Panc1 (cell line): ENCODE measurements around the gene TMEM233. TPM values are rescaled to one million over a fixed set of nuclear protein-coding genes. Genes with fewer than 3 reads are reported as not detected.

Experiments used
- ATAC-seq: fragments of 200-7000 bp; cut with Tn5 transposase; 2 replicates; pipeline ENCODE4 v1.9.1; 2020; ENCODE audit warnings: mild to moderate bottlenecking, moderate library complexity
- BruUV-seq: library from RNA; stranded (reverse); fragments of 400-500 nt; replicated peaks from 2 replicates; lab custom pipeline; 2021; lab: Mats Ljungman, UMichigan
- CTCF ChIA-PET: fragments of 300-600 bp; sonication (Branson Sonifier 250); formaldehyde crosslinking; loops from one replicate; lab custom pipeline; 2022; ENCODE audit warnings: antibody characterized with exemption; lab: Charles Lee
- POLR2A ChIA-PET: fragments of 300-600 bp; sonication (Branson Sonifier 250); formaldehyde crosslinking; loops from one replicate; lab custom pipeline; 2022; ENCODE audit warnings: antibody characterized with exemption; lab: Charles Lee
- DNase-seq: peaks from one replicate; pipeline ENCODE4 v3.0.0-alpha.2; 2010; ENCODE audit warnings: low read depth, low spot score
- H3K27ac ChIP-seq: 2 replicates; pipeline ENCODE4 v1.5.1; 2011; ENCODE audit warnings: mild to moderate bottlenecking, low read length, inconsistent platforms
- H3K27me3 ChIP-seq: fragments of 200-500 bp; sonication (Bioruptor generic); 2 replicates; pipeline ENCODE4 v1.6.0; 2014; ENCODE audit warnings: low read length, inconsistent platforms; ENCODE audit not compliant: control insufficient read depth, insufficient read depth
- H3K36me3 ChIP-seq: fragments of 200-500 bp; sonication (Bioruptor generic); 2 replicates; pipeline ENCODE4 v1.5.1; 2014; ENCODE audit warnings: inconsistent platforms, mild to moderate bottlenecking, low read length, moderate library complexity; ENCODE audit not compliant: control insufficient read depth, insufficient read depth
- H3K4me1 ChIP-seq: 2 replicates; pipeline ENCODE4 v1.5.1; 2011; ENCODE audit warnings: inconsistent platforms, mild to moderate bottlenecking, low read length, moderate library complexity; ENCODE audit not compliant: control insufficient read depth, insufficient read depth
- H3K4me3 ChIP-seq, 2 experiments: 2 replicates each; pipeline ENCODE4 v1.5.1; 2011 to 2012; ENCODE audit warnings: low read depth in 2 of 2, low read length in 2 of 2, mild to moderate bottlenecking in 2 of 2, inconsistent platforms in 1 of 2, moderate library complexity in 1 of 2
- H3K9me3 ChIP-seq: fragments of 200-500 bp; sonication (Bioruptor generic); 2 replicates; pipeline ENCODE4 v1.5.1; 2014; ENCODE audit warnings: low read depth, mild to moderate bottlenecking, inconsistent platforms, low read length, moderate library complexity; ENCODE audit not compliant: control insufficient read depth, insufficient read depth
- CTCF ChIP-seq: fragments of 450-650 bp; IDR thresholded peaks from 2 replicates; pipeline ENCODE4 v1.5.1; 2017; ENCODE audit warnings: mild to moderate bottlenecking
- POLR2AphosphoS5 ChIP-seq: IDR thresholded peaks from 2 replicates; pipeline ENCODE4 v1.6.1; 2012; ENCODE audit warnings: mild to moderate bottlenecking, low read depth, low read length, moderate library complexity
- SIN3A ChIP-seq: IDR thresholded peaks from 2 replicates; pipeline ENCODE4 v1.6.1; 2012; ENCODE audit warnings: low read depth, mild to moderate bottlenecking, low read length, moderate library complexity, borderline replicate concordance; ENCODE audit not compliant: insufficient read depth
- TCF7L2 ChIP-seq: IDR thresholded peaks from 2 replicates; pipeline ENCODE4 v1.6.1; 2011; ENCODE audit warnings: mild to moderate bottlenecking, low read depth, low read length, inconsistent platforms
- in situ Hi-C: cut with HindIII; loops from 2 replicates; pipeline ENCODE4 v1.10.0; 2016; ENCODE audit warnings: low sequenced_read_pairs, low pct_unique_long_range_greater_than_20kb
- intact Hi-C: fragments of 100-400 bp; cut with micrococcal nuclease; formaldehyde crosslinking; loops from one replicate; pipeline ENCODE4 v1.10.0; 2022; ENCODE audit not compliant: unreplicated experiment
- total RNA-seq: library from RNA; stranded (reverse); gene quantifications from one replicate; pipeline ENCODE4 v1.2.1, GENCODE V29; 2021; ENCODE audit not compliant: unreplicated experiment
- TF ChIP-seq, protein P1 (sequence below), 2 experiments: IDR thresholded peaks; 2 replicates each; pipeline ENCODE4 v1.6.1; 2011 to 2012; ENCODE audit warnings: low read depth in 2 of 2, control low read depth in 1 of 2, low read length in 1 of 2, mild to moderate bottlenecking in 1 of 2, moderate library complexity in 1 of 2; ENCODE audit not compliant: insufficient read depth in 1 of 2

TMEM233 gene
- total RNA-seq, 1 experiment from 2014 or later = not detected

- intact Hi-C loops = no loop called here
- no TSS peak for BruUV-seq
- in situ Hi-C loops = no loop called here
- H3K27me3 ChIP-seq = no peaks in the 10 kb centered on the region
- no peak overlapping the region for H3K4me3 ChIP-seq
- peaks cover 50% of the 10 kb centered on the region for H3K36me3 ChIP-seq
- DNase-seq = no peak
- no peaks in the 10 kb centered on the region for H3K9me3 ChIP-seq
- TF ChIP-seq SIN3A = no peak
- no peak for TF ChIP-seq CTCF
- TF ChIP-seq, protein P1, sequence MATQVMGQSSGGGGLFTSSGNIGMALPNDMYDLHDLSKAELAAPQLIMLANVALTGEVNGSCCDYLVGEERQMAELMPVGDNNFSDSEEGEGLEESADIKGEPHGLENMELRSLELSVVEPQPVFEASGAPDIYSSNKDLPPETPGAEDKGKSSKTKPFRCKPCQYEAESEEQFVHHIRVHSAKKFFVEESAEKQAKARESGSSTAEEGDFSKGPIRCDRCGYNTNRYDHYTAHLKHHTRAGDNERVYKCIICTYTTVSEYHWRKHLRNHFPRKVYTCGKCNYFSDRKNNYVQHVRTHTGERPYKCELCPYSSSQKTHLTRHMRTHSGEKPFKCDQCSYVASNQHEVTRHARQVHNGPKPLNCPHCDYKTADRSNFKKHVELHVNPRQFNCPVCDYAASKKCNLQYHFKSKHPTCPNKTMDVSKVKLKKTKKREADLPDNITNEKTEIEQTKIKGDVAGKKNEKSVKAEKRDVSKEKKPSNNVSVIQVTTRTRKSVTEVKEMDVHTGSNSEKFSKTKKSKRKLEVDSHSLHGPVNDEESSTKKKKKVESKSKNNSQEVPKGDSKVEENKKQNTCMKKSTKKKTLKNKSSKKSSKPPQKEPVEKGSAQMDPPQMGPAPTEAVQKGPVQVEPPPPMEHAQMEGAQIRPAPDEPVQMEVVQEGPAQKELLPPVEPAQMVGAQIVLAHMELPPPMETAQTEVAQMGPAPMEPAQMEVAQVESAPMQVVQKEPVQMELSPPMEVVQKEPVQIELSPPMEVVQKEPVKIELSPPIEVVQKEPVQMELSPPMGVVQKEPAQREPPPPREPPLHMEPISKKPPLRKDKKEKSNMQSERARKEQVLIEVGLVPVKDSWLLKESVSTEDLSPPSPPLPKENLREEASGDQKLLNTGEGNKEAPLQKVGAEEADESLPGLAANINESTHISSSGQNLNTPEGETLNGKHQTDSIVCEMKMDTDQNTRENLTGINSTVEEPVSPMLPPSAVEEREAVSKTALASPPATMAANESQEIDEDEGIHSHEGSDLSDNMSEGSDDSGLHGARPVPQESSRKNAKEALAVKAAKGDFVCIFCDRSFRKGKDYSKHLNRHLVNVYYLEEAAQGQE (IDR thresholded peaks at IDR 0.05; ENCODE audit: insufficient read depth in 1 of 2, low read depth in 2 of 2, low read length in 1 of 2) = no peak
- TF ChIP-seq TCF7L2 = no peak
- no peak for TF ChIP-seq POLR2AphosphoS5
- H3K4me1 ChIP-seq = peaks cover 9% of the 10 kb centered on the region
- H3K27ac ChIP-seq = no peak overlapping the region
- no peak for ATAC-seq
- POLR2A ChIA-PET = no interaction called here
- CTCF ChIA-PET = interaction anchor here (0.6 kb wide), 1 partner anchor 227 kb away, joined by 10 read pairs; no protein-coding TSS in a partner anchor
Observed at GRCh38 chr12:119676022-119676421, 82.4 kb downstream of the TMEM233 start.

DNA sequence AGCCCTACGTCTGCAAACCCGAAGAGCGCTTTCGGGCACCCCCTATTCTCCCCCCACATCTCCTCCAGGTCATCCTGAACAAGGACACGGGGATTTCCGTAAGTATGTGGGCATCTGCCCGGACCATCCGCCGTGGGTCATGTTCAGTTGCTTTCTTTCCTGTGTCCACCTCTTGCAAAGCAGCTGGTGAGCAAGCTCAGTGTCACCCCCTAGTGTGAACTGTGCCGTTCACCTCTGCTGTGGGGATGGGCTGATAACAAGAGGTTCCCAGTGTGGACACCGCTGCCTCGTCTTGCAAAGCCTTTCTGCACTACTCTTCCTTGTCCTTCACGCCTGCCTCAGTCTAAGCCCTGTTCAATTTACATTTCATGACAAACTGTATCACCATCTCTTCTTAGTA is 83.0 kb downstream of the TMEM233 start:
- POLR2A ChIA-PET = no interaction called here
- intact Hi-C loops (no loop called here), in situ Hi-C loops (no loop called here)
- ATAC-seq (no peak), DNase-seq (no peak)
- CTCF ChIA-PET = no interaction called here
- Histone ChIP-seq H3K36me3 (peaks cover 49% of the 10 kb centered on the region), H3K27ac (no peak overlapping the region), H3K4me1 (peaks cover 12% of the 10 kb centered on the region), H3K9me3 (no peaks in the 10 kb centered on the region), H3K27me3 (no peaks in the 10 kb centered on the region), H3K4me3 (no peak overlapping the region)
- TF ChIP-seq POLR2AphosphoS5 (no peak), SIN3A (no peak), CTCF (no peak), TCF7L2 (no peak)
- TF ChIP-seq, protein P1 (IDR thresholded peaks at IDR 0.05; ENCODE audit: insufficient read depth in 1 of 2, low read depth in 2 of 2, low read length in 1 of 2) = no peak
- no TSS peak for BruUV-seq
